ENCODE data around the gene SPNS3.

The SPNS3 gene

DNA sequence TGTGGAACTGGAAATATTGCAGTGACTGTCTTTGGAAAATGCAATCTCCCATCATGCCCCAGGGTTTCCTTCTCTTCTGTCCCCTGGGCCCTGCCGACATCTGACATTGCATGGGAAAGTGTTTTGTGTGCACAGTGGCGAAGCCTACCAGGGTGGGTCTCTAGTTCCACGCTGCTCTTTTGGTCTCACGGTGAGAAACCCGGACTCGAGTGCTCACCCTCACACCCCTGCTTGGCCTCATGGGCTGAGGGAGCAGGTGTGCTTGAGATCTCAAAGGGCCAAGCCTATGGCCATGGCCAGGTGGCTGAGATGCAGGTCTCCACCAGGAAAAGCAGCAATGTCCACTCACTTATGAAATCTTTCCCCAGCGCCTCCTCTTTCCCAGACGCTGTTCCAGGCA lies 32.0 kb downstream of the SPNS3 start:
- in situ Hi-C loops (cut with MboI; ENCODE audit: low sequenced_read_pairs) = no loop called here

DNA sequence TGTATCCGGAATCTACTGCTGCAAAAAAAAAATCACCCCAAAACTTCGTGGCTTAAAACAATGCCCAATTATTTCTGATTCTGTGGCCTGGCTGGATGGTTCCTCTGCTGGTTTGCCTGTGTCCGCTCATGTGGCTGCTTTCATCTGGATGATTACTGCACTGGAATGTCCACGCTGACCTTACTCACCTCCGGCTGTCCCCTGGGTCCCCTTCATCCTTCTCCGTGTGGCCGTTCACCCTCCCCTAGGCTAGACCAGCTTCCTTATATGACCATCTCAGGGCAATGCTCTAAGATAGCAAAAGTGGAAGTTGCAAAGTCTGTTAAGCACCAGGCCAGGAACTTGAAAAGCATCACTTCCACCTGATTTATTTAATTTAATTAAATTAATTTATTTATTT lies 33.5 kb downstream of the SPNS3 start:
- in situ Hi-C loops (cut with MboI; ENCODE audit: low sequenced_read_pairs) = no loop called here

DNA sequence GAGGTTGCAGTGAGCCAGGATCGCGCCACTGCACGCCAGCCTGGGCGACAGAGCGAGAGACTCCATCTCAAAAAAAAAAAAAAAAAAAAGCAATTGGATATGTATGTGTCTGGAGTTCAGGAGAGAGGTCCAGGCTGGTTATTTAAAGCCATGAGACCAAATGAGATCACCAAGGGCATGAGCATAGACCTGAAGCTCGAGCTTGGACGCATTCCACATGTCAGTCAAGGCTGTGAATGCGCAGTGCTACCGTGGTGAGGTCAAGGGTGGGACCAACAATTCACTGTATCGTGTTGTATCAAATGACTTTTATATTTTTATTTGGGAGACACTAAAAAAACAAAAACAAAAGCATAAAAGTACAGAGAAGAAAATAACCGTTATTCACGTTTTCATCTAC lies 35.8 kb downstream of the SPNS3 start:
- in situ Hi-C loops (cut with MboI; ENCODE audit: low sequenced_read_pairs) = no loop called here

DNA sequence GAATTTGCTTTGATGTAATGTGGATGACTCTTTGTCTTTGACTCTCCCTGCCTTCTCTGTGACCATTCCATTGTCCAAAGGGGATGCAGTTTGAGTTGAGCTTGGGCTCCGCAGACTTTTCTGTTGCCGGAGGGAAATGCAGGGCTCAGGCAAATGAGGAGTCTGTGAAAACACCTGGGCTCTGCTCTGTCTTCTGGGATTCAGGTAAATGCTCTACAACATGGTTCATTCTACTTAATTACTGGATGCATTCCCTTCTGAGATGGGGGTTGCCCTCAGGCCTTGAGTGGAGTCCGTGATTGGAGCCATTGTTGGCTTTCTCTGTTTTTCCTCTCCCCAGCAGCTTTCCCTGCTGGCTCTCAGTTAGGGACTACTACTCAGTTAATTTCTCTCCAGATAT lies 38.5 kb downstream of the SPNS3 start:
- in situ Hi-C loops (cut with MboI; ENCODE audit: low sequenced_read_pairs) = no loop called here

DNA sequence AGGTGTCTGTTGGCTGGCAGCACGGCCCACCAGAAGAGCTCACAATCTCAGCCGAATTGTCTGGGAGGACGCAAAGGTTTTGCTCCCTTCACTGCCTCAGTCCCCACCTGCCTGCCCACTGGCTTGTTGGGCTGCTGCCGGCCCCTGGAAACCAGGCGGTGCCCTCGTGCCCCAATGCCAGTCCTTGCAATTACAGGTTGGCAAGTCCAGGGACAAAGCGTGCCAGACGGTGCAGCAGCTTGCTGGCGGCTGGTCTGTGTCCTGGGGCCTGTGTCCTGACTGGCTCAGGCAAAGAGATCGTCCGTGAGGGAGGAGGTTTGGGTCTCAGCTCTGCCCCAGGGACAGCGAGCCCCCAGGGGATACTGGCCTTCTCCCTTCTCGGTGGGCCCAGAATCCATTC lies 40.4 kb downstream of the SPNS3 start:
- in situ Hi-C loops (cut with MboI; ENCODE audit: low sequenced_read_pairs) = no loop called here

DNA sequence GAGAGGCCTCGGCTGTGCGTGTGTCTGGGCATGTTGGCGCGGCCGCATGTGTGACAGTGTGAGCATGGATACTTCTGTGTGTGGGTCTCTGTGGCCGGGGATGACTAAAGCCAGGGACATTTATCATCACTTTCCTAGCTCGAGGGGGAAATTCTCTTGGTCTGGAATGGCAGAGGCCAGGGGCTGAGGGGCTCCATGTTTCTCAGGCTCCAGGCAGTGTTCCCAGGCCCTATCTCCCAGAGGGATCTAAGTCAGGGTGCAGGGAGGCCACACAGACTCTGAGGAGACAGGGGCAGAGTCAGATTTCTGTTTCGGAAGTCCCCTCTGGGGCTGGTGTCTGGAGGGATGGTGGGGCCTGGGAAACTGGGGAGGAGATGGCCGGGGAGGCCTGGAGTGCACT lies 41.3 kb downstream of the SPNS3 start:
- in situ Hi-C loops (cut with MboI; ENCODE audit: low sequenced_read_pairs) = no loop called here

DNA sequence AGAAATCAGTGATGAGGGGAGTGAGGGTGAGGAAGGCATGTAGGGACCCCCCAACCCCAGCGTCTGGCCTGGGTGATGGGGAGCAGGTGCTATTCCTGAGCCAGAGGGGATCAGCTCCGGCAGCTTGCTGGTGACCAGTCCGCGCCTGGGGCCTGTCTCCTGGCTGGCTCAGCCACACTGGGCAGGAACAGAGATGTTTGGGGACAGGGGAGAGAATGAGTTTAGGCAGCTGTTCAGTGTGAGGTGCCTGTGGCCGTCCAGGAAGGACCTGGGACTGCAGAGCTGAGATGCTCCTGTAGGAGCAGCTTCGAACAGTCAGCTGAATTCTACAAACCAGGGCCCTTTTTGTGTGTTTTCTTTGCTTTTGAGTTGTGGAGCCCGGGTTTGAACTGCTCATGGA lies 41.7 kb downstream of the SPNS3 start:
- in situ Hi-C loops (cut with MboI; ENCODE audit: low sequenced_read_pairs) = no loop called here

DNA sequence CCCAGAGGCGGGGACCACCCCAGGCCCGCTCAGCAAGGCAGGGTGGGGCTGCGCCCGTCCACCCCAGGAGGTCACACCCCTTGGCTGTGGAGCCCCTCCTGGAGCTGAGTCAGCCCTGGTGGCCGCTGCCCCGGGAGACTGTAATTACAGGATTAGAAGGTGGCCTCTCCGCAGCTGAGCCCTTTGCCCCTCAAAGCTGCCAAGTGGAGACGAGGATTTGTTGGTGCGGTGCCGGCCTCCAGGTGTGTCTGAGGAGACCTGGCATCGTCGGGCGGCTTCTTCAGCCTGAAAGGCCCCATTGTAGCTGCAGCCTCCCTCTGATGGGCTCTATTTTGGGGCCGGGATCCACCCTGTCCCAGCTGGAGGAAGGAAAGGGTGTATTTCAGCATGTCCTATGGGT lies 42.3 kb downstream of the SPNS3 start:
- in situ Hi-C loops (cut with MboI; ENCODE audit: low sequenced_read_pairs) = no loop called here

DNA sequence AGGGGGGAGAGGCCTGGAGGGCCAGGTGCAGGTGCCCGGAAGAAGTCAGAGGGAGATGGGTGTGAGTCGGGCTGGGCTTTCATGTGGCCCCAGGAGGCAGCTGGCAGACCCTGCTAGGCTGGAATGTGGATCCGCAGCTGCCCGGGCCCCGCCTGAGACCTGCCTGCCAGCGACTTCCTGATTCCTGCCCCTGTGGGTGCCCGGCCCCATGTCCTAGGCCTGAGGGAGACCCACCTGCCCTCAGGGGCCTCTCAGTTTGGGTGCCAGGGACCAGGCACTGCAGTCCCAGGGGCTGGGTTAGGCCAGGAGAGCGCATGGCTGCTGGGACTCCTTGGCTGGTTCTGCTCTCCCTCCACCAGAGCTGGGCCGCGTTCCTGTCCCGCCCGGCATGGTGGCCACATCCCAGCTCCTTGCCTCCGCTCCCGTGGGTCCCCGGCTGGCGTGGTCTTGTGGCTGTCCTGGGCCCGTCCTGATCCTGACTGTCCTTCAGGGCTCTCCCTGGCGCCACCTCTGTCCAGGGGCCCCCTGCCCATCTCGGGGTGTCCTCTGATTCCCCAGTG lies 42.9 kb downstream of the SPNS3 start:
- in situ Hi-C loops (cut with MboI; ENCODE audit: low sequenced_read_pairs) = no loop called here

DNA sequence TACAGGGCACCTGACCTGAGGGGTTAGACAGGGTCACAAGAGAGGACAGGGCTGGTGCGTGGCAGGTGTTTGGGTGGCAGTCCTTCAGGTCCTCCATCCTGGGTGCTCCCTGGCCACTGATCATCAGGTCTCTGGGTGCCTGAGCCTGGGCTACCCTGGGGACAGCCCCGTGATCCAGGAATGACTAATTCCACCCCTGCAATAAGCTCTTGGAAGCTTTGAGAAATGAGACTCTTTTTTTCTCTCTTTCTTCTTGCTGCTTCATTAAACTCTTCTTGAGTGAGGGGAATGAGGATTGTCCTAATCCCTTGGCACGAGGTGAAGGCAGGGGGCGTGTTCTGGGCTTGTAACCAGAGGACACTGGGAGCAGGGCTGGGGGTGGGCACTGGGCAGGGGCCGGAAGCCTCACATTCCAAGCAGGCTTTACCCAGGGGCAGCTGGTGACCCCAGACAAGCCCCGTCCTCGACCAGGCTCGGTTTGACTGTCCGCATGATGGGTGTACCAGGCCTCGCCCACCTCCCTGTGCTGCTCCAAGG lies 43.6 kb downstream of the SPNS3 start:
- in situ Hi-C loops (cut with MboI; ENCODE audit: low sequenced_read_pairs) = no loop called here

DNA sequence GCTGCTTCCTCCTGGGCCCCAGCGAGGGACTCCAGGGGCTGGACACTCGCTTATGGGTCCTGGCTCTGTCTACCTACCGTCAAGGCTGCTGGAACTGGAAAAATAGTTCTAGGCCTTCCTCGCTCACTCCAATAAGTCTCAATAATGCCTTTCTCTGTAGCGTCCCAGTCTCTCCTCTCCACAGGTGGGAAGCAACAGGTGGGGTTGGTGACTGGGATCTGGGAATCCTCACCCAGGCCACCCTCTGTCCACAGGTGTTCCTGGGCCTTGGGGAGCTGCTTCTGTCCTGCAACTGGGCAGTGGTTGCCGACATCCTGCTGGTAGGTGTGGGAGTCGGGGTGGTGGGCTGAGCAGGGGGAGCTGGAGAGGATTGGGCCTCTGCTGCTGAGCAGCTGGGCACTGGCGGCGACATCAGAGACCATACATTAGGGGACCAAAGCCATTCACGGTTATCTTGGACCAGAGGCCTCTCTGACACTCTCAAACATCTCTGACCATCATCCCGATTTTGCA lies 44.6 kb downstream of the SPNS3 start:
- in situ Hi-C loops (cut with MboI; ENCODE audit: low sequenced_read_pairs) = no loop called here

DNA sequence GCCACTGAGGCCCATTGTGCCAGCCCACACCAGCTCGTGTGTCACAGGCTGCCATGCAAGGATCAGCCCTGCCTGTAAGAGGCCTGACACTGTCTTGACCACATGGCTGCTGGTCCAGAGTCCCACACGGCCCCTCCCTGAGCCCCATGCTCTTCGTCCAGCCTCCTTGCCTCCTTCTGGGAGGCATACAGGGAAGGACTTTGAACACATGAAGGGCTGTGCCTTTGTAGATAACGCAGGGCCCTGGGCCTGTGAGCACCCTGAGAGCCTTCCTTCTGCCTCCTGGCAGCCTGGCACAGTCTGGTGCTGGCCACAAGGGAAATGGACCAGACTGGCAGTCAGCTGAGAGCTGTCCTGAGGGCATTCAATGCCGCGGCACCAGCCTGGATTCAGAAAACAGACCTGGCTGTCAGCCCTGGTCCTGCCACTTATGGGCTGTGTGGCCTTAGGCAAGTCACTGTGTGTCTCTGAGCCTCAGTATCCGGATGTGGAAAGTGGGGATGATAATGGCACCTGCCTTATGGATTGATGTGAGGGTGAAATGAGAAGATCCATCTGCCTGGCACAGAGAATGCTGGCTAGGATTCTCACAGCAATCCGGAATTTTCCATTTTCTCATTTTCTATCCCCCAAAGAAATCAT lies 45.7 kb downstream of the SPNS3 start:
- in situ Hi-C loops (cut with MboI; ENCODE audit: low sequenced_read_pairs) = no loop called here

DNA sequence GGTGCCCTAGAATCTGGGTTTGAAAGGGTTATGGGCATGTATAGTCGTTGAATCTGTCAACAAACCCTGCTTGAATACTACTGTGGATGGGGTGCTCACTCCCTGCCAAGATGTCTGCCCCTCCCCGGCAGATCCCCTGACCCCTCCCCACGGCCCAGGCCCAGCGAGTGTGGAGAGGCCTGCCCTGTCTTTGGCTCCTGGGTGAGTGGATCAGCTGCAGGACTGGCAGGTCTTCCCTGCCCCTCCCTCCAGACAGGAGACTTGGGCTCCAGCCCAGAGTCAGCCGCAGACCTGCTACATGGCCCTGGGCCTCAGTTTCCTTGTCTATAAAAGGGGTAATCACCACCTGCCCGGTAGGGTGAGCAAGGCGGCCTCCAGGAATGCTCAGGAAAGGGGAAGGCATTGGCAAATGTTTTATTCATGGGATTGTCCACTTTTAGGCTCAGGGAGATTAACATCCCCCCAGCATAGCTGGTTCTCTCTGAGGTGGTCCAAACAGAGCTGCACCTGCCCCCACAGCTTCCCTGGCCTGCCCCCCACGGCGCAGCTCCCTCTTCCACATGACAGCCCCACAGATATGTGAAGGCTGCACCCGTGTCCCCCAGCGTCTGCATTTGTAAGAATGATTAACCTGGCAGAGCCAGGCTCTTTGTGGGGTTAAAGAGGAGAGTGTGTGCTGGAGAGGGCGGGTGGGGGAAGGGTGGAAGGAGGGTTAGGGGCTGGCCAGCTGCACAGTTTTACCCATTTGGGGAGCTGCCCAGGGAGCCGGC lies 46.4 kb downstream of the SPNS3 start:
- in situ Hi-C loops (cut with MboI; ENCODE audit: low sequenced_read_pairs) = no loop called here

DNA sequence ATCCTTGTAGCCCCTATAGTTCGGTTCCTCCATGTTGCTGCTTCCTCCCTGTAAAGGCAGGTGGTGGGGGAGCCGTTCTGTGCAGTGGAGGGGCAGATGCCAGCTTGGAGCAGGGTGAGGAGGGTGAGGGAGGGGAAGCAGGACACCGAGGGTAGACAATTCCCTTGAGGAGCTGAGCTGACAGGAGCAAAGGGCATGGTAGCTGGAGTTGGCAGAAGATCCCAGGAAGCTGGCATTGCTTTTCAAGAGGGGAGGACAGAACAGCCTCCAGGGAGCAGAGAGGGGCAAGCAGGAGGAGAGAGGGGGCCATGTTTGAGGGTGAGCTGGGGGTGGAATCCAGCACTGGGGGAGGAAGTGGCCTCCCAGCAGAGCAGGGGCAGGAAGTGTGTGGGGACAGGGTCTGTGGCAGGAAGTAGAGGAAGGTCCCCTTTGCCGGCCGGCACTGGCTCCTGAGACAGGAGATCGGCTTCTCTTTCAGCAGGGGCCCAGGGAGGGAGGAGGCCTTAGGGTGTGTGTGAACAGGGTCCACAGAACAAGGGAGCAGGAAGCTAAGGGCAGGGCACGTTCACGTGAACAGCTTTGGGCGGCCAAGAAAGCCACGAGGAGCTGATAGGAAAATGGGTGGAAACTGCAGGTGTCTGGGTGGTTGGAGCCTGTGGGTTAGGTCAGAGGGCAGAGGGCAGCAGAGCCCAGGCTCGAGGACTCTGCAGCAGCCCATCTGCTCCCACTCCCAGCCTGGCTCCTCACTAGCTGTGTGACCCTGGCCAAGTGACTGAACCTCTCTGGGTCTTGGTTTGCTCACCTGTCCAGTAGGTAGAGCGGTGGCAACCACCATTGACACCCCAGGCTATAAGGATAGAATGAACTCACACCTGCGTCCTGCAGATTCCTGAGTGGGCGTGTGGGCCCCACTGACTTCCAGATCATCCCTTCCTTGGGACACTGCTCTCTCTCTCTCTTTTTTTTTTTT lies 47.5 kb downstream of the SPNS3 start:
- in situ Hi-C loops (cut with MboI; ENCODE audit: low sequenced_read_pairs) = no loop called here

DNA sequence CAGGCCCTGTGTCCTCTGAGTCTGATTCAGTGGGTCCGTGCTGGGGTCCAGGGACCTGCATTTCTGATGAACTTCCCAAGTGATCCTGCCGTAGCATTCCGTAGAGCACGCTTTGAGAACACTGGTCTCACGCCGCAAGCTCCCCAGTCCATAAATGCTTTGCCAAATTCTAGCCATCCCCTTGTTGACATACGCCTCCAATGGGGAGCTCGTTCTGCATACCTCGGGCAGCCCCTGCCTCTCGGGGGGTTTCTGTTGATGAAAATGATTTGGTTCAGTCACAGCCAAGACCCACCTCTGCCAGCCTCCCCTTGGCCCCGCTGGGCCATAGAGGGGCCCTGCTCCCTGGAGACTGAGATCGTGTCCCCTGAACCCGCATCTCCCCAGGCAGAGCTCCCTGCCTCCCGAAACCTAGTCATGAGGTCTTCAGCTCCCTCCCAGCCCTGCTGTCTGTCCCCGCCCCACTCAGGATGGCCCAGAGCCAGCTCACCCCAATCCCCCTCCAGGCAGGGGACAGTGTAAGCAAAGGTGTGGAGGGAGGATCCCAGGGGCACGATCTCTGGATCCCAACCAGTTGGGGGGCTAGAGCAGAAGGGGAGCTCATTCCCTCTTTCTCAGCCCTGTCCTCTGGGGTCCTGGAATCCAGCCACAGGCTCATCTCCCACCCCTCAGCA lies 48.7 kb downstream of the SPNS3 start:
- in situ Hi-C loops (cut with MboI; ENCODE audit: low sequenced_read_pairs) = no loop called here

DNA sequence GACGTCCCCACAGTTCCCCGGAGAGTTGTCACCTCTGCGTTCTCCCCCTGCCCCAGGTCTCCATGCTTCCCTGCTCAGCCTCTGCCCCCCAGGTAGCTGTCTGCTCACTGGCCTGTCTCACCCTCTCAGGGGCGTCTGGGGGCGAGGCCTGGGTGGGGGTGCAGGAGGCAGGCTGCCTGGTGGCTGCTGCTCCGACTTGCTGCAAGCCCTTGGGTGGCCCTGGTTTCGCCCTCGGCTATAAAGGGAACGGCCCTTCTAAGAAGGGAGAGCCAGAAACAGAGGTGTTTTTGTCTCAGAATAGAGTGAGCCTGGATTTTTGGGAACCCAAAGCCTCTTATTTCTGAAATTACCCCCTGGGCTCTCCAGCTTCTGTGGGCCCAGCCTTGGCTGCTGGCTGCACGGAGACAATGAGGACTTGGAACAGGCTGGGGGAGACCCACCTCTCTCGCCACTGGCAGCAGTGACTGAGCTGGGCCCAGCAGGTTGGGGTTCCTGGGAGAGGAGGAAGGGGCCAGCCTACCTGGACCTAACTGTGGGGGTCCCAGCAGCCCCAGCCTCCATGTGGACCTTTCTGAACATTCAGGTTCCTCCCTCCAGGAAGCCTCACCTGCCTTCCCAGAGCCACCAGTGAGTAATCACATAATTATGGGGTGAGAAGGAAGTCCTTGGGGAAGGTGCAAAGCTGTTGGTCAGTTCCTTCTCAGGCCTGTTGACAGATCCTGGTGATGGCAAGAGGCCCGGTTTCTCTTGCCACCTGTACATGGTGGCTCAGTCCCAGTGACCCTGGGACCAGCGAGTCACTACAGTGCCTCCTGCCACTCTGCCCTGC lies 49.5 kb downstream of the SPNS3 start:
- in situ Hi-C loops (cut with MboI; ENCODE audit: low sequenced_read_pairs) = no loop called here

DNA sequence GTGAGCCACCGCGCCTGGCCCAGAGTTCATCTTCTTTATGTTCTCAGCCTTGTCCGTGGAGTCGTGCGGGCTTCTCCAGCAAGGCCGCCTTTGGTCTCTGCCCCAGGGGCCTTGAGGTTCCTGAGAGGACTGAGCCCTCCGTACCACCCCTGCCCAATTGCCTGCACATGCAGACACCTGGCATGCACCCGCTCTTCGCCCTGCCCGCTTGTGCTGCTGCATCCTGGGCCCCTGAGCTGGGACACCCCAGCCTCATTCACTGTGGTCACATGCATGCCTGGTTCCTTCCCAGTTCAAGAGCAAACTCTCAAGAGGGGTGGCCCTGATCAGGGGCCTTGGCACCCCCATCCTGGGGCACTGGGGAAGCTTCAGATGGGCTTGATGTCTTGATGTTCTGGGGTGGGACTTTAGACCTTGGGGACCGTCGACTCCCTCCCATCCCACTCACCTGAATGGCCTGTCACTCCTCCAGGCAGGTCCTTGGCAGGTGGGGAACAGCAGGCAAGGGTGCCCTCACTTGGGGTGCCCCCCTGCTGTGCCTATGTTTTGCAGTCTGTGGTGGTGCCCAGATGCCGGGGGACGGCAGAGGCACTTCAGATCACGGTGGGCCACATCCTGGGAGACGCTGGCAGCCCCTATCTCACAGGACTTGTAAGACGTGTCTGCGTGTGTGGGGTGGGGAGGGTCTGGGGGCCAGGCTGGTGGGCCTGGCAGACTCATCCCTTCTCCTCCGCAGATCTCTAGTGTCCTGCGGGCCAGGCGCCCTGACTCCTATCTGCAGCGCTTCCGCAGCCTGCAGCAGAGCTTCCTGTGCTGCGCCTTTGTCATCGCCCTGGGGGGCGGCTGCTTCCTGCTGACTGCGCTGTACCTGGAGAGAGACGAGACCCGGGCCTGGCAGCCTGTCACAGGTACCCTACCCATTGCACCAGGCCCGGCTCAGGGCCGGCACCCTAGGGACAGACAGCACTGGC lies 52.2 kb downstream of the SPNS3 start:
- in situ Hi-C loops (cut with MboI; ENCODE audit: low sequenced_read_pairs) = no loop called here

DNA sequence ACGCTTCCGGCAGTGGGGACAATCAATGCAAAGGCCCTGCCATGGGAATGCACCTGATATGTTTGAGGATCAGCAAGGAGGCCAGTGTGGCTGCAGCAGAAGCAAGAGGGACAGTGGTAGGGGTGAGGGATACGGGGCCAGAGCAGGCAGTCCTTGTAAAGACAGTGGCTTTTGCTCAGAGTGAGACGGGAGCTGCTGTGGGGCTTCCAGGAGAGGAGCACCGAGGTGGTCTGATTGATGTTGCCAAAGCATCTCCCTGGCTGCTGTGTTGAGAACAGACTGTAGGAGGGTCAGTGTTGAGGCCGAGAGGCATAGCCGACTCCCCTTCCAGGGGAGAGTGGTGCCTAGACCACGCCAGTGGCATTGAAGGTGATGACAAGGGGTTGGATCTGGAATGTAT lies 53.6 kb downstream of the SPNS3 start:
- in situ Hi-C loops (cut with MboI; ENCODE audit: low sequenced_read_pairs) = no loop called here
